Right lobe of liver (tissue), 4 donors: ENCODE measurements around the gene MED9.

ENCODE experiments used
- CTCF ChIP-seq, 4 donors: fragments of 200-600 bp in 3 of 4; fragments of 450-650 bp in 1 of 4; IDR thresholded peaks; one replicate each; pipeline versions ENCODE4 v1.5.1 to v1.8.0; 2016 to 2022; ENCODE audit warnings: antibody characterized with exemption in 4 of 4, mild to moderate bottlenecking in 2 of 4
- POLR2A ChIP-seq: fragments of 450-650 bp; IDR thresholded peaks from one replicate; pipeline ENCODE4 v1.6.1; 2017; ENCODE audit warnings: antibody characterized with exemption, mild to moderate bottlenecking
- donor health status: DM: no; HTN: no; CAD: no.
- donor health status: DM: no; HTN: no; CAD: no.
- donor health status: DM: no; HTN: yes; CAD: no.

GRCh38 chr17:17499402-17500145 is 22.8 kb downstream of the MED9 start:
- TF ChIP-seq POLR2A (no peak), CTCF (IDR thresholded peaks at IDR 0.05) (no peak)
